Kidney (tissue), 14 donors: Measurements from ENCODE around the gene DMBX1. TPM values are rescaled to one million over a fixed set of nuclear protein-coding genes. Genes with fewer than 3 reads are reported as not detected.

ENCODE experiments used
- DNase-seq, 5 donors: peaks; one replicate each; pipeline ENCODE4 v3.0.0-alpha.2; 2013 to 2020
- FAIRE-seq: peaks from 2 replicates; lab custom pipeline; 2012; peaks lifted over from hg19 to GRCh38; lab: Jason Lieb, UNC
- H3K27ac ChIP-seq, 2 donors: one replicate each; pipeline ENCODE4 v1.7.0; 2013; ENCODE audit warnings: low read depth in 2 of 2, low read length in 2 of 2, inconsistent platforms in 1 of 2
- H3K27me3 ChIP-seq: one replicate; pipeline ENCODE4 v1.7.1; 2013; ENCODE audit warnings: low read length, inconsistent platforms; ENCODE audit not compliant: control insufficient read depth, insufficient read depth
- H3K36me3 ChIP-seq, 3 donors: one replicate each; pipeline versions ENCODE4 v1.7.0 to v1.7.1; 2013; ENCODE audit warnings: low read length in 3 of 3, control low read depth in 1 of 3, inconsistent platforms in 1 of 3; ENCODE audit not compliant: insufficient read depth in 3 of 3, control insufficient read depth in 2 of 3
- H3K4me1 ChIP-seq, 3 donors: one replicate each; pipeline versions ENCODE4 v1.7.0 to v1.7.1; 2013; ENCODE audit warnings: low read length in 3 of 3, inconsistent platforms in 1 of 3, low read depth in 1 of 3; ENCODE audit not compliant: control insufficient read depth in 2 of 3, insufficient read depth in 2 of 3
- H3K4me3 ChIP-seq, 3 donors: one replicate each; pipeline versions ENCODE4 v1.7.0 to v1.8.1; 2013; ENCODE audit warnings: low read length in 3 of 3, control low read depth in 1 of 3, inconsistent platforms in 1 of 3
- H3K9ac ChIP-seq, 3 donors: one replicate each; pipeline versions ENCODE4 v1.7.0 to v1.7.1; 2013; ENCODE audit warnings: low read length in 3 of 3, control low read depth in 1 of 3, inconsistent platforms in 1 of 3
- H3K9me3 ChIP-seq, 3 donors: one replicate each; pipeline versions ENCODE4 v1.7.0 to v1.7.1; 2013; ENCODE audit warnings: low read length in 3 of 3, control low read depth in 1 of 3, inconsistent platforms in 1 of 3; ENCODE audit not compliant: control insufficient read depth in 2 of 3, insufficient read depth in 1 of 3
- CTCF ChIP-seq: IDR thresholded peaks from 3 replicates; pipeline ENCODE4 v1.5.1; 2012; ENCODE audit warnings: mild to moderate bottlenecking, moderate library complexity, borderline replicate concordance; ENCODE audit not compliant: insufficient read depth; ENCODE audit errors: extremely low read depth
- intact Hi-C: fragments of 100-400 bp; cut with DNase I; formaldehyde crosslinking; loops from one replicate; pipeline ENCODE4 v1.11.1; 2022
- polyA plus RNA-seq: library from polyadenylated mRNA; stranded (reverse); fragments of 350-450 nt; fragmentation: Illumina TruSeq; extraction: RNeasy Lipid Tissue Mini Kit (QIAGEN cat#74804); gene quantifications from one replicate; pipeline ENCODE4 v1.2.3, GENCODE V29; 2014; ENCODE audit warnings: low read depth, low replicate concordance; ENCODE audit not compliant: insufficient read depth
- total RNA-seq: library from RNA; stranded (reverse); fragmentation: NEBNext Ultra II Directional; extraction: Animal tissue kit (Norgen Biotek cat#: 25700); gene quantifications from one replicate; pipeline ENCODE4 v1.2.1, GENCODE V29; 2021
- donor health status: control.
- donor health status: control.
- donor health status: control.
- donor health status: control.
- donor health status: control.
- donor health status: DM: yes; HTN: yes; CAD: no.
- donor health status: Normal renal cell carcinoma (clear cell type).

DMBX1 gene
- total and polyA plus RNA-seq, 2 donors from 2014 or later = not detected

DNA sequence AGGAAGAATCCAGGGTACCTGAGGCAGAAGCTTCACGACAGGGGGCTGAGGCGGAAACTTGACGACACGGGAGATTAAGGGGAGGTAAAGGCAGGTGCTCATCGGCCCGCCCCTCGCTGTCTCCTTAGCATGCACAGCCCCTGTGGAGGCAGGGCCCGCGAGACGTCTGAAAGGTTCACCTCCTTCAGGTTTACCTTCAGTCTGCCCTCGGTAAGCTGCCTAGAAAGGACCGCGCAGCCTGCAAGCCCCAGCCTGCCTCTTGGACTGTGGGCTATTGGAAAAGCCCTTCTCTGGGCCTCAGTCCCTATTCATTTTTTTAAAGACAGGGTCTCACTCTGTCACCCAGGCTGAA, 33.3 kb downstream of the DMBX1 start:
- Histone ChIP-seq H3K36me3 (no peaks in the 10 kb centered on the region), H3K27ac (no peak overlapping the region), H3K27me3 (peaks cover 5% of the 10 kb centered on the region), H3K4me3 (no peak overlapping the region), H3K9me3 (no peaks in the 10 kb centered on the region), H3K9ac (no peak overlapping the region), H3K4me1 (no peaks in the 10 kb centered on the region)
- FAIRE-seq (no peak), DNase-seq (peak in 1 of 5 donors; percentile 69)
- intact Hi-C loops = no loop called here
- TF ChIP-seq CTCF = no peak

- no peak overlapping the region for H3K9ac ChIP-seq
- intact Hi-C loops = no loop called here
- no peak overlapping the region for H3K27ac ChIP-seq
- FAIRE-seq (no peak), DNase-seq (peak in 1 of 5 donors; percentile 40)
- no peak for TF ChIP-seq CTCF
- H3K4me3 ChIP-seq = no peak overlapping the region
- H3K27me3 ChIP-seq = peaks cover 10% of the 10 kb centered on the region
- H3K36me3 ChIP-seq = no peaks in the 10 kb centered on the region
- H3K4me1 ChIP-seq = no peaks in the 10 kb centered on the region
- H3K9me3 ChIP-seq = no peaks in the 10 kb centered on the region
These were observed 34.1 kb downstream of the DMBX1 start for GRCh38 chr1:46523496-46524353.

DNA sequence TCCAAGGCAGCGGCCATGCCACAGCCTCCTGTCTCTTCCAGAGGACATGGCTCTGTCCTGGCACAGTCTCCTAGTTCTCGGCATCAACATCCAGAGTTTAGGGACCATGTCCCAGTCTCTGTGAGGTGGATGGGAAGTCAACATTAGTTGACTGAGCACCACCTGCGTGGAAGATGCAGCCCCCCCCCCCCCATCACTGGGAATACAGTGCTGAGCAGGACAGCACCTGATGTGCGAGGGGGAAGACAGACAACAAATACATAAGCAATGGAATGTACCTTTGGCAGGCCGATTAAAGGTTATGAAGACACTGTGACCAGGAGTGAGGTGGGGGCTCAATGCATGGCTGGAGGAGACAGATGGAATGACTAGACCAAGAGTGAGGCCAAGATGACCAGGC, 35.2 kb downstream of the DMBX1 start:
- H3K9ac ChIP-seq = no peak overlapping the region
- H3K4me3 ChIP-seq = no peak overlapping the region
- no peaks in the 10 kb centered on the region for H3K9me3 ChIP-seq
- FAIRE-seq (no peak), DNase-seq (peak in 1 of 5 donors; percentile 22)
- H3K36me3 ChIP-seq = no peaks in the 10 kb centered on the region
- H3K4me1 ChIP-seq = no peaks in the 10 kb centered on the region
- H3K27me3 ChIP-seq = peaks cover 12% of the 10 kb centered on the region
- no peak for TF ChIP-seq CTCF
- intact Hi-C loops = loop anchor here (5.0 kb wide), 1 partner anchor 78 kb away; no protein-coding TSS in a partner anchor
- H3K27ac ChIP-seq = no peak overlapping the region
